Duodenal mucosa (tissue), 2 donors: ENCODE measurements around the gene ZMYND11.
"Not testable (repeated sequence)": the region's sequence is repeated elsewhere in the genome, so short reads cannot be mapped to it uniquely, and the experiment has no call there.

Experiments used
- H3K27ac ChIP-seq: one replicate; pipeline ENCODE4 v1.7.0; 2013; ENCODE audit warnings: low read depth, low read length
- H3K27me3 ChIP-seq, 2 donors: one replicate each; pipeline ENCODE4 v1.7.0; 2013; ENCODE audit warnings: low read length in 2 of 2, control low read depth in 1 of 2; ENCODE audit not compliant: insufficient read depth in 2 of 2, control insufficient read depth in 1 of 2
- H3K36me3 ChIP-seq, 2 donors: one replicate each; pipeline ENCODE4 v1.7.0; 2013; ENCODE audit warnings: low read length in 2 of 2, control low read depth in 1 of 2; ENCODE audit not compliant: insufficient read depth in 2 of 2, control insufficient read depth in 1 of 2
- H3K4me1 ChIP-seq, 2 donors: one replicate each; pipeline ENCODE4 v1.7.0; 2013; ENCODE audit warnings: low read length in 2 of 2, control low read depth in 1 of 2; ENCODE audit not compliant: insufficient read depth in 2 of 2, control insufficient read depth in 1 of 2
- H3K4me3 ChIP-seq, 2 donors: one replicate each; pipeline ENCODE4 v1.7.0; 2013; ENCODE audit warnings: low read length in 2 of 2, low read depth in 1 of 2
- H3K9ac ChIP-seq, 2 donors: one replicate each; pipeline ENCODE4 v1.7.0; 2013; ENCODE audit warnings: low read length in 2 of 2, low read depth in 1 of 2
- H3K9me3 ChIP-seq, 2 donors: one replicate each; pipeline ENCODE4 v1.7.0; 2013; ENCODE audit warnings: low read length in 2 of 2, control low read depth in 1 of 2; ENCODE audit not compliant: control insufficient read depth in 1 of 2

Gene ZMYND11

GRCh38 chr10:264160-265073, 129.2 kb downstream of the ZMYND11 start:
- not testable (repeated sequence) for H3K27ac ChIP-seq, H3K9me3 ChIP-seq, H3K4me1 ChIP-seq, H3K4me3 ChIP-seq, H3K27me3 ChIP-seq, H3K36me3 ChIP-seq, H3K9ac ChIP-seq

- not testable (repeated sequence) for H3K27ac ChIP-seq, H3K4me3 ChIP-seq, H3K9ac ChIP-seq
Observed at GRCh38 chr10:265074-265440, 129.8 kb downstream of the ZMYND11 start.

GRCh38 chr10:265816-266588, 130.7 kb downstream of the ZMYND11 start:
- H3K4me1 ChIP-seq, H3K36me3 ChIP-seq: not testable (repeated sequence)

More at GRCh38 chr10:265074-265440, 129.8 kb downstream of the ZMYND11 start:
- H3K36me3 ChIP-seq, H3K9me3 ChIP-seq, H3K4me1 ChIP-seq, H3K27me3 ChIP-seq: not testable (repeated sequence)

GRCh38 chr10:266974-267425, 131.7 kb downstream of the ZMYND11 start:
- Histone ChIP-seq H3K27ac (no peak overlapping the region), H3K36me3 (no peaks in the 10 kb centered on the region), H3K4me3 (no peak overlapping the region), H3K27me3 (no peaks in the 10 kb centered on the region), H3K9ac (no peak overlapping the region), H3K9me3 (no peaks in the 10 kb centered on the region), H3K4me1 (no peaks in the 10 kb centered on the region)

More at GRCh38 chr10:265816-266588, 130.7 kb downstream of the ZMYND11 start:
- H3K9ac ChIP-seq, H3K9me3 ChIP-seq, H3K4me3 ChIP-seq, H3K27me3 ChIP-seq, H3K27ac ChIP-seq: not testable (repeated sequence)

GRCh38 chr10:267705-268104, 132.4 kb downstream of the ZMYND11 start:
- Histone ChIP-seq H3K9me3 (no peaks in the 10 kb centered on the region), H3K4me3 (no peak overlapping the region), H3K4me1 (no peaks in the 10 kb centered on the region), H3K27ac (no peak overlapping the region), H3K27me3 (no peaks in the 10 kb centered on the region), H3K36me3 (no peaks in the 10 kb centered on the region), H3K9ac (no peak overlapping the region)

- Histone ChIP-seq H3K27me3 (no peaks in the 10 kb centered on the region), H3K9me3 (no peaks in the 10 kb centered on the region), H3K27ac (no peak overlapping the region), H3K4me3 (no peak overlapping the region), H3K4me1 (no peaks in the 10 kb centered on the region), H3K36me3 (no peaks in the 10 kb centered on the region), H3K9ac (no peak overlapping the region)
Observed at GRCh38 chr10:269440-270074, 134.3 kb downstream of the ZMYND11 start.

- Histone ChIP-seq H3K4me1 (no peaks in the 10 kb centered on the region), H3K36me3 (no peaks in the 10 kb centered on the region), H3K27me3 (no peaks in the 10 kb centered on the region), H3K27ac (no peak overlapping the region), H3K4me3 (no peak overlapping the region), H3K9ac (no peak overlapping the region), H3K9me3 (no peaks in the 10 kb centered on the region)
Observed at GRCh38 chr10:271201-271600, 135.9 kb downstream of the ZMYND11 start.

GRCh38 chr10:271722-272121, 136.5 kb downstream of the ZMYND11 start:
- no peaks in the 10 kb centered on the region for H3K9me3 ChIP-seq
- H3K4me3 ChIP-seq, result no peak overlapping the region
- H3K27me3 ChIP-seq, result no peaks in the 10 kb centered on the region
- no peaks in the 10 kb centered on the region for H3K36me3 ChIP-seq
- H3K4me1 ChIP-seq, result no peaks in the 10 kb centered on the region
- H3K27ac ChIP-seq, result no peak overlapping the region
- no peak overlapping the region for H3K9ac ChIP-seq

GRCh38 chr10:273088-273487, 137.8 kb downstream of the ZMYND11 start:
- no peak overlapping the region for H3K27ac ChIP-seq
- no peak overlapping the region for H3K4me3 ChIP-seq
- H3K9me3 ChIP-seq, result no peaks in the 10 kb centered on the region
- peaks cover 0 to 11% of the 10 kb centered on the region in 2 donors for H3K36me3 ChIP-seq
- H3K27me3 ChIP-seq, result no peaks in the 10 kb centered on the region
- no peaks in the 10 kb centered on the region for H3K4me1 ChIP-seq
- H3K9ac ChIP-seq, result no peak overlapping the region

- Histone ChIP-seq H3K36me3 (peaks cover 0 to 15% of the 10 kb centered on the region in 2 donors), H3K4me1 (no peaks in the 10 kb centered on the region), H3K9me3 (no peaks in the 10 kb centered on the region), H3K9ac (no peak overlapping the region), H3K27ac (no peak overlapping the region), H3K4me3 (no peak overlapping the region), H3K27me3 (no peaks in the 10 kb centered on the region)
Observed at GRCh38 chr10:274866-275265, 139.6 kb downstream of the ZMYND11 start.
